ENCODE measurements around the gene HYAL2. TPM values are rescaled to one million over a fixed set of nuclear protein-coding genes. Genes with fewer than 3 reads are reported as not detected.

Gene HYAL2
- total RNA-seq, 1 donor, result 4.2 TPM

- peaks cover 58% of the 10 kb centered on the region for H3K4me1 ChIP-seq (ENCODE audit: insufficient read depth, low read length)
Observed at GRCh38 chr3:50354850-50355249, 32.3 kb upstream of the HYAL2 start.

GRCh38 chr3:50354186-50354764 is 31.7 kb upstream of the HYAL2 start:
- Histone ChIP-seq H3K4me3 (ENCODE audit: low read length) (no peak overlapping the region), H3K27me3 (ENCODE audit: insufficient read depth, low read length) (no peaks in the 10 kb centered on the region), H3K9me3 (ENCODE audit: low read depth, low read length) (no peaks in the 10 kb centered on the region), H3K4me1 (ENCODE audit: insufficient read depth, low read length) (peaks cover 60% of the 10 kb centered on the region)

More at GRCh38 chr3:50354850-50355249, 32.3 kb upstream of the HYAL2 start:
- H3K4me3 ChIP-seq (ENCODE audit: low read length), result no peak overlapping the region
- H3K27me3 ChIP-seq (ENCODE audit: insufficient read depth, low read length), result no peaks in the 10 kb centered on the region
- no peaks in the 10 kb centered on the region for H3K9me3 ChIP-seq (ENCODE audit: low read depth, low read length)

DNA sequence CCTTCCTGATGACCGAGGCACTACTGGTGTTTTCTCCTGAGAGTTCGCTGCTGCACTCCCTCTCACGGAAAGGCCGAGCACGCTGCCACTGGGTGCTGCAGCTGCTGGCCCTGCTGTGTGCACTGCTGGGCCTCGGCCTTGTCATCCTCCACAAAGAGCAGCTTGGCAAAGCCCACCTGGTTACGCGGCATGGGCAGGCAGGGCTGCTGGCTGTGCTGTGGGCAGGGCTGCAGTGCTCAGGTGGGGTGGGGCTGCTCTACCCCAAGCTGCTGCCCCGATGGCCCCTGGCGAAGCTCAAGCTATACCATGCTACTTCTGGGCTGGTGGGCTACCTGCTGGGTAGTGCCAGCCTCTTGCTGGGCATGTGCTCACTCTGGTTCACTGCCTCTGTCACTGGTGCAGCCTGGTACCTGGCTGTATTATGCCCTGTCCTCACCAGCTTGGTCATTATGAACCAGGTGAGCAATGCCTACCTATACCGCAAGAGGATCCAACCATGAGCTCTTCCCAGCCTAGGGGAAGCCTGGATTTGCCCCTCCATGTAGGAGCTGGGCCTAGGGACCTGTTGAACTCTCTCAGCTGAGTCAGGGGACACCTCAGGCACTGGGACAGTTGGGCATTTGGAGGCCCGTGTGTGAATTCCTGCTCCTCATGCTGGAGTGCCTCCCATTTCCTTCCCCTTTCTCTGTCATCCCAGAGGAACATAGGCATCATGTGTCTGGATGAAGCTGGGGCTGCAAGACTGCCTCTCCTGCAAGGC is 30.9 kb upstream of the HYAL2 start:
- no peaks in the 10 kb centered on the region for H3K27me3 ChIP-seq (ENCODE audit: insufficient read depth, low read length)
- H3K4me3 ChIP-seq (ENCODE audit: low read length), result no peak overlapping the region
- H3K4me1 ChIP-seq (ENCODE audit: insufficient read depth, low read length), result peaks cover 63% of the 10 kb centered on the region
- H3K9me3 ChIP-seq (ENCODE audit: low read depth, low read length), result no peaks in the 10 kb centered on the region

DNA sequence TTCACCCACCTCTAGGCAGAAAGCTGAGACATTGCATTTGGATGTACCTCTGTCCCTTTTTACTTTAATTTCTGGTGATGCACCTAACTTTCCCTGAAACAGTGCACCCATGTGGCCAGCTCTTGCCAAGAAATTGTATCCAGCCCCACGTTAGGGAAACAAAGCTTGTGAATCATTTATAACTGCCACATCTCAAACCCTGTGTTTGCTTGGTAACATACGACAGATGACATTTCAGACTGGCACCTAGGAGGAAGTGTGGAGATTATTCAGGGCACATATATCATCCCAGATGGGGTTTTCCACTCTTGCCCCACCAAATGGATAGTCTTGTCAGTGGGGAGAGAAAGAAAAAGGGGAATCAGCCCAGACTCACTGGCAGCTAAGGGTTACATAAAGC is 30.2 kb upstream of the HYAL2 start:
- H3K4me1 ChIP-seq (ENCODE audit: insufficient read depth, low read length), result peaks cover 63% of the 10 kb centered on the region
- no peaks in the 10 kb centered on the region for H3K9me3 ChIP-seq (ENCODE audit: low read depth, low read length)
- H3K27me3 ChIP-seq (ENCODE audit: insufficient read depth, low read length), result no peaks in the 10 kb centered on the region
- no peak overlapping the region for H3K4me3 ChIP-seq (ENCODE audit: low read length)

GRCh38 chr3:50351323-50351697 is 28.8 kb upstream of the HYAL2 start:
- Histone ChIP-seq H3K4me3 (ENCODE audit: low read length) (peak overlapping the region; percentile 60), H3K4me1 (ENCODE audit: insufficient read depth, low read length) (peaks cover 63% of the 10 kb centered on the region), H3K27me3 (ENCODE audit: insufficient read depth, low read length) (no peaks in the 10 kb centered on the region), H3K9me3 (ENCODE audit: low read depth, low read length) (no peaks in the 10 kb centered on the region)

GRCh38 chr3:50350527-50351322 is 28.2 kb upstream of the HYAL2 start, which contains the start of the genes CYB561D2 and NPRL2:
CYB561D2 (plus strand) TSS chr3:50350862; CDS start chr3:50351434, 572 bp downstream.
NPRL2 (minus strand) TSS chr3:50350775; CDS start chr3:50350652, 123 bp downstream.
- H3K4me1 ChIP-seq (ENCODE audit: insufficient read depth, low read length), result peaks cover 63% of the 10 kb centered on the region
- no peaks in the 10 kb centered on the region for H3K27me3 ChIP-seq (ENCODE audit: insufficient read depth, low read length)
- peak within 1 kb of the TSS; percentile 60 for H3K4me3 ChIP-seq (ENCODE audit: low read length)
- H3K9me3 ChIP-seq (ENCODE audit: low read depth, low read length), result no peaks in the 10 kb centered on the region

DNA sequence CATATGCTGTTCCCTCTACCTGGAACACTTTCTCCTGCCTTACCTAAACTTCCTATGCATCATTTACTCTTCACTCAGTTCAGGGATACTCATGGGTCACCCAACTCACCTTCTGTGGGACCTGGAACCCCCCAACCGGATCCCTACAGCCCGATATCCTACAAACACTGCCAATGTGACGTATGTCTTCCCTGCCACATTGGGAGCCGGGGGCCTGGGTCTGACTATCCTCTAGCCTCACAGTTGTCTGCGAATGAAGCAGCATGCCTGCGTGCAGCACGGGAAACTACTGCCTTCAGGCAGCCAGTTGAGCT is 27.6 kb upstream of the HYAL2 start:
- Histone ChIP-seq H3K27me3 (ENCODE audit: insufficient read depth, low read length) (no peaks in the 10 kb centered on the region), H3K4me3 (ENCODE audit: low read length) (peak overlapping the region; percentile 60), H3K9me3 (ENCODE audit: low read depth, low read length) (no peaks in the 10 kb centered on the region), H3K4me1 (ENCODE audit: insufficient read depth, low read length) (peaks cover 63% of the 10 kb centered on the region)

GRCh38 chr3:50347187-50347813 is 24.8 kb upstream of the HYAL2 start:
- Histone ChIP-seq H3K27me3 (ENCODE audit: insufficient read depth, low read length) (no peaks in the 10 kb centered on the region), H3K4me3 (ENCODE audit: low read length) (no peak overlapping the region), H3K9me3 (ENCODE audit: low read depth, low read length) (no peaks in the 10 kb centered on the region), H3K4me1 (ENCODE audit: insufficient read depth, low read length) (peaks cover 81% of the 10 kb centered on the region)

DNA sequence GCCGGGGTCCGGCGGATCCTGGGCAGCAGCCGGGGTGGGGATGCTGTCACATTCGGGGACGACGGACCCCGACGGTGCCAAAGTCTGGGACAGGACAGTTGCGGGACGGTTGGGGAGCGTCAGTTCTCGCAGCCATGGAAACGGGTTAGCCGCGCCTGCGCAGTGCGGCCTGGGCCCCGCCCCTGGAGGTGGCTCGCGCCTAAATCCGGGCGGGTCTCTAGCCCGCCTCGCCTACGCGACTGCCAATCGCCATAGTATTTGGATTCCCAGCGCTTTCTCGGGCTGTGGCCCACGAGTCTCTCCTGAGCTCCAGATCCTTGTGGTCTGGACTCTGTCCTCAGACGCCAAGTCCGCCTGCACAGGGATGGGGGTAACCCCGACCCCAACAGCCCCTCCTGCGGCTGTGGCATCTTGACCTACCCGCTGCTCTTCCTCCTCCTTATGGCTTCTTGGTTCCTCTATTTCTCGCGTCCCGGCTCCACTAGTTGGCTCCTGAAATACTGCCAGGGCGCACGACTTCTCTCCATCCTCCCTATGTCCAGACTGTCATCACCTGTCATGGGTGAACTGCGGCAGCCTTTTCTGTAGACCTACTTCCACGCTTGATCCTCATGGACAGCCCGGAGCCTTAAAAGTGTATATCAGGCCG is 23.2 kb upstream of the HYAL2 start, which contains the start of gene ZMYND10:
Gene ZMYND10, minus strand, starts transcription at position 147 of the 649 bp plus-strand sequence. CDS start 153 bp downstream, outside the sequence.
- Histone ChIP-seq H3K4me3 (ENCODE audit: low read length) (peak within 1 kb of the TSS; percentile 10), H3K9me3 (ENCODE audit: low read depth, low read length) (no peaks in the 10 kb centered on the region), H3K4me1 (ENCODE audit: insufficient read depth, low read length) (peaks cover 86% of the 10 kb centered on the region), H3K27me3 (ENCODE audit: insufficient read depth, low read length) (no peaks in the 10 kb centered on the region)

DNA sequence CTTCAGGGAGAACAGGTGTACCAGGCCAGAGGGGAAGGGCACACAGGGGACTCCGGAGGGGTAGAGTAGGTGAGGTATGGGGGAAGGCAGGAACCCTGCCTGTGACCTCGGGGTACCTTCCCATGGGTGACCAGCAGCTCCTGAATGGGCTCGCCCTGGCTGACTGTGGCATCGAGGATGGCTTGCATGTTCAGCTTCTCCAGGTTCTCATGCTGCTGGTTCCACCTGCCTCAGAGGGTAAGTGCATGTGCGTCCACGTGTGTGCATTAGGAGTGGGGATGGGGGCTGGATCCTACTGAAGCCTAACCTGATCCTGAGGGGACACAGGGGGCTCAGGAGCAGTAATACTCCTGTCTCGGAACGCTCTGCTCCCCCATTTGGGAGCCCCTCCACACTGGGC is 22.5 kb upstream of the HYAL2 start:
- peaks cover 88% of the 10 kb centered on the region for H3K4me1 ChIP-seq (ENCODE audit: insufficient read depth, low read length)
- H3K9me3 ChIP-seq (ENCODE audit: low read depth, low read length), result no peaks in the 10 kb centered on the region
- H3K4me3 ChIP-seq (ENCODE audit: low read length), result no peak overlapping the region
- H3K27me3 ChIP-seq (ENCODE audit: insufficient read depth, low read length), result no peaks in the 10 kb centered on the region

GRCh38 chr3:50342813-50343633 is 20.5 kb upstream of the HYAL2 start:
- Histone ChIP-seq H3K27me3 (ENCODE audit: insufficient read depth, low read length) (no peaks in the 10 kb centered on the region), H3K9me3 (ENCODE audit: low read depth, low read length) (no peaks in the 10 kb centered on the region), H3K4me1 (ENCODE audit: insufficient read depth, low read length) (peaks cover 89% of the 10 kb centered on the region), H3K4me3 (ENCODE audit: low read length) (no peak overlapping the region)

- H3K4me1 ChIP-seq (ENCODE audit: insufficient read depth, low read length), result peaks cover 82% of the 10 kb centered on the region
- no peaks in the 10 kb centered on the region for H3K9me3 ChIP-seq (ENCODE audit: low read depth, low read length)
- no peak overlapping the region for H3K4me3 ChIP-seq (ENCODE audit: low read length)
- H3K27me3 ChIP-seq (ENCODE audit: insufficient read depth, low read length), result no peaks in the 10 kb centered on the region
Observed at GRCh38 chr3:50341996-50342650, 19.6 kb upstream of the HYAL2 start.

- peak overlapping the region; percentile 68 for H3K4me3 ChIP-seq (ENCODE audit: low read length)
- no peaks in the 10 kb centered on the region for H3K9me3 ChIP-seq (ENCODE audit: low read depth, low read length)
- H3K4me1 ChIP-seq (ENCODE audit: insufficient read depth, low read length), result peaks cover 80% of the 10 kb centered on the region
Observed at GRCh38 chr3:50341537-50341936, 19.0 kb upstream of the HYAL2 start.

More at GRCh38 chr3:50341537-50341936, 19.0 kb upstream of the HYAL2 start:
- H3K27me3 ChIP-seq (ENCODE audit: insufficient read depth, low read length), result no peaks in the 10 kb centered on the region
